RWPE1 (cell line): ENCODE measurements around the gene PLPPR5.
A peak's percentile ranks its signal among the peaks of the same experiment; 100 is the strongest.

ENCODE experiments used
- CTCF ChIA-PET: fragments of 350-600 bp; sonication (Branson Sonifier 250); formaldehyde crosslinking; extraction: SDS; loops from one replicate; lab custom pipeline; 2021; lab: Yijun Ruan, JAX
- POLR2A ChIA-PET: fragments of 400-600 bp; formaldehyde crosslinking; extraction: SDS; loops from one replicate; lab custom pipeline; 2020; ENCODE audit warnings: antibody characterized with exemption; ENCODE audit not compliant: low non-redundant PET; lab: Yijun Ruan, JAX
- DNase-seq: peaks from one replicate; pipeline ENCODE4 v3.0.0; 2012; ENCODE audit warnings: low spot score
- H3K27ac ChIP-seq: fragments of 450-650 bp; 2 replicates; pipeline ENCODE4 v1.5.1; 2017
- TF ChIP-seq, protein P1 (sequence below): fragments of 450-650 bp; conservative IDR thresholded peaks from 2 replicates; pipeline ENCODE4 v1.5.1; 2017; ENCODE audit warnings: low read depth, mild to moderate bottlenecking

The PLPPR5 gene

DNA sequence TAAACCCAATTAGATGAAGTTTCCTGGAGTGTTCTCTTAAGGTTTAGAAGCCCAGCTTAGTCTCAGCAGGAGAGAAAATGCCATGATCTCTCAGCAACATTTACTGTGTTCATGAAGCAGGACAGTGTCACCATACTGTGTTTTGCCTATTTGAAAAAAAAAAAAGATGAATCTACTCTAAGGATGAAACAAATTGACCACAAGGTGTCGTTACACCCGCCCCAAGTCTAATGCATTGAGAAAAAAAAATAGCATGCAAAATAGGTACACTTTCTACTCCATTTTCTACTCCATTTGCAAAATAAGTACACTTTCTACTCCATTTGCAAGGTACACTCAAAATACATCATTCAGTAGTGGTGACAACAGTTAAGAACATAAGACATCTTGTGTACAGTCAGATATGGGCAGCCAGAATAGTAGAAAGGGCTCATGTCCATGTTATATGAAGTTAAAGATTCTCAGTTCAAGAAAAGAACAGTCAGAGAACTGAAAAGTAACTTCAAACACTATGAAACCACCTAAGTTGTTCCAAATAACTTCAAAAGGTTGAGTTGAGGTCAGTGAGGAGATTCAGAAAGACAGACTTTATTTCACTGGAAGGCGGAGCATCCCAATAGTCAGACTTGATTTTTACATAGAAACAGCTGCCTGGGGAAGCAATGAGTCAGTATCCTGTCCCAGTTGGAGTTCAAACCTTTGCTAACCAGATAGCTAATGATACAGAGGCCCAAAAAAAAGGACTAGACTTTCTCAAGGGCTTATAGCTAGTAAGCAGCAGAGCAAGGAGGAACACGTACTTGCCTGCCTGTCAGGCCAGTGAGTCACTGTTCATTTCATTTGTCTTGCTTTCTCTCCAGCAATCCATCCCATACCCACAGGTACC is 13.3 kb downstream of the PLPPR5 start:
- POLR2A ChIA-PET: no interaction called here
- TF ChIP-seq, protein P1, sequence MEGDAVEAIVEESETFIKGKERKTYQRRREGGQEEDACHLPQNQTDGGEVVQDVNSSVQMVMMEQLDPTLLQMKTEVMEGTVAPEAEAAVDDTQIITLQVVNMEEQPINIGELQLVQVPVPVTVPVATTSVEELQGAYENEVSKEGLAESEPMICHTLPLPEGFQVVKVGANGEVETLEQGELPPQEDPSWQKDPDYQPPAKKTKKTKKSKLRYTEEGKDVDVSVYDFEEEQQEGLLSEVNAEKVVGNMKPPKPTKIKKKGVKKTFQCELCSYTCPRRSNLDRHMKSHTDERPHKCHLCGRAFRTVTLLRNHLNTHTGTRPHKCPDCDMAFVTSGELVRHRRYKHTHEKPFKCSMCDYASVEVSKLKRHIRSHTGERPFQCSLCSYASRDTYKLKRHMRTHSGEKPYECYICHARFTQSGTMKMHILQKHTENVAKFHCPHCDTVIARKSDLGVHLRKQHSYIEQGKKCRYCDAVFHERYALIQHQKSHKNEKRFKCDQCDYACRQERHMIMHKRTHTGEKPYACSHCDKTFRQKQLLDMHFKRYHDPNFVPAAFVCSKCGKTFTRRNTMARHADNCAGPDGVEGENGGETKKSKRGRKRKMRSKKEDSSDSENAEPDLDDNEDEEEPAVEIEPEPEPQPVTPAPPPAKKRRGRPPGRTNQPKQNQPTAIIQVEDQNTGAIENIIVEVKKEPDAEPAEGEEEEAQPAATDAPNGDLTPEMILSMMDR: peak; percentile 19; the same call in 1 of the 2 replicates
- no peak overlapping the region for H3K27ac ChIP-seq
- peak; percentile 32 for DNase-seq
- CTCF ChIA-PET: interaction anchor here (0.5 to 1.0 kb wide), 2 partner anchors 723 to 733 kb away, joined by 3 read pairs; no protein-coding TSS in a partner anchor

DNA sequence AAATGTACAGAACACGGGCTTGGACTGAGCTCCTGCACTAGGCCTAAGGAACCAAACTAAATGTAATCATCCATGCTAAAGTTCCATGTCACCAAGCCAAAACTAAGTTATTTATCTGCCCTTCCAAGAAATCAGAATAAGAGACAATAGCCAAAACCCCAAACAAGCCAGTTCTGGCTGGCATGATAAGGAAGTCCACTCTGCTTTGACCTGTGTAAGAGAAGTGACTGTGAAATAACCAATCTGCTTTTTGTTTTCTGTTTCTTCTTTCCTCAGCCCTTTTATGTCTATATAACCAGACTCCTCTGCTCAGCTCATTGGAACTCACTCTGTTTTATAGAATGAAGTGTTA is 15.1 kb downstream of the PLPPR5 start:
- TF ChIP-seq, protein P1: no peak
- POLR2A ChIA-PET: no interaction called here
- CTCF ChIA-PET: no interaction called here
- DNase-seq: no peak
- no peak overlapping the region for H3K27ac ChIP-seq

DNA sequence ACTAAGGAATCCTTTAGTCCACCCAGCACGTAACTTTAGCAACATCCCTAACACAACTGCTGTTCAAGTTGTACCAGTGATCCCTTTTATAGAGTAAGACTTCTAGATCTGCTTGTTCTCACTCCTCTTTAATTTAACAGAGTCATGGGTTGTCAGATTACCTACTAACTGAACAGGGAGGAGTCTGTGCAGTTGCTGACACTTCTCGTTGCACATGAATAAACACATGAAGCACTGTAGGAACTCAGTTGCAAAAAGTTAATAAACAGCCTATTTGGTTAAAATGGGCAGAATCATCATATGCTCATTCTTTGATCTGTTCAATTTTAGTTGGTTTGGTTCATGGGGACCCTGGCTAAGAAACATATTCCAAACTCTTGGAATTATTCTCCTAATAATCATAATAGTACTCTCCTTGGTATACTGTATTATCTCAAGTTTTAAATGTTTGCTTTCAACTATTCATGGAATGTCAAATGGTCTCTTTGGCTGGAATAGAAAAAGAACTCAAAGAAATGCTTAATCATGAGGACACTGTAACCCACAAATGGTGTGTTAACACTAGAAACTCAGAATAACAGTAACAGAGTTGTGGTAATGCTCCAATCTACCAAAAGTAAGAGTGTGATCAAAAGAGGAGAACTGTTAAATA is 15.6 kb downstream of the PLPPR5 start:
- POLR2A ChIA-PET: no interaction called here
- CTCF ChIA-PET: no interaction called here

DNA sequence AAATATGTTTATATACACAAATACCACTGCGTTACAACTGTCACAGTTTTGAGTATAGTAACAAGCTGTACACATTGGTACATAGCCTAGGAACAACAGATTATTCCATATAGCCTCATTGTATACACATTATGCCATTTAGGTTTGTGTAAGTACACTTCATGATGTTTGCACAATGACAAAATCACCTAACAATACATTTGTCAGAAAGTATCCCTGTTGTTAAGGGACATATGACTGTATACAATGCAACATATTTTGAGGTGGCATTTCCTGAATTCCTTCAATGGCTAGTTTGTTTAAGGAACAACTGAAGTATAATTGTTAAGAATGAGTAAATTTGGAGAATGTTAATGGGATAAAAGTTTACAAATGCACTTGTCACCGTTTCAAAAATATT is 19.0 kb downstream of the PLPPR5 start:
- ChIA-PET CTCF (interaction anchor here (0.6 kb wide), 2 partner anchors 213 to 619 kb away, joined by 3 read pairs; no protein-coding TSS in a partner anchor), POLR2A (no interaction called here)
- DNase-seq: no peak
- TF ChIP-seq, protein P1: no peak
- H3K27ac ChIP-seq: no peak overlapping the region

More for the DNA sequence above, 15.6 kb downstream of the PLPPR5 start:
- TF ChIP-seq, protein P1: no peak
- no peak overlapping the region for H3K27ac ChIP-seq
- no peak for DNase-seq

DNA sequence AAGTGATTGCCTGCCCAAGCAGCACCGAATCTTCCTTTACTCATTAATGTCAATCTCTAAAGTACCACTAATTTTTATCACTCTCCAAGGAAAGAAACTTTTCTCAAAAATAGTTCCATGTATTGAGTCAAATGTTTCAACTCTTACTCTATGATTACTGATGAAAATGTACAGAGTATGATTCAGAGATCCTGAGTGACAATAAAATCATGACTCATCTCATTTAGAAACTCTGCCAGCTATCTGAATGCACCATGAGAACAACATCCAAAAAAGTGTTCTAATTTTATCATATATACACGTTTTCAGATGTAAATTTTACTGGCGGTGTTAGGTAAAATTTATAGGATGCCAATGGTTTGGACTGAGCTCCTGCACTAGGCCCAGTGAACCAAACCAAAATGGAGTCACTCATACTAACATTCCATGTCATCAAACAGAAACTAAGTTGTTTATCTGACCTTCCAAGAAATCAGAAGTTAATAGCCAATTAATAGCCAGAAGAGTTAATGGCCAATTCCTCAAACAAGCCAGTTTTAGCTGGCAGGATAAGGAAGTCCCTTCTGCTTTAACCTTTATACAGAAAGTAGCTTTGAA is 22.6 kb downstream of the PLPPR5 start:
- TF ChIP-seq, protein P1: no peak
- CTCF ChIA-PET: no interaction called here
- peak; percentile 55 for DNase-seq
- POLR2A ChIA-PET: no interaction called here
- H3K27ac ChIP-seq: no peak overlapping the region

DNA sequence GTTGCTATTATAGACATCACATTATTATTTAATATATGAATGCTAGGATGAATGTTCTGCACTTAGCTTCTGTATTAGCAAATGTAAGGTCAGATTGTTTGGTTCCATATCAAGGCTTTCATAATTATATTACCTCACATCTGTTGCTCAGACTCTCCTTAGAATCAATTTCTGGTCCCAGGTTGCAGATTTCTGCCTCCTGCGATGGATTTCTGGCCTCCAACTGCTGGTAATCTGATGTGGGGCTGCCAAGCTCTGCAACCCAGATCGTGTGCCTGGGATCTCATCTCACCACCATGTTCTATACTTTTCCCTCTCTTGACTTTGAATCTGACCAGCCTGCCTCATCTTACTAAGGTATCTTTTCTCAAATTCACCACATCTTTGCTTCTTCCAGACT is 25.2 kb downstream of the PLPPR5 start:
- TF ChIP-seq, protein P1: no peak
- no peak for DNase-seq
- POLR2A ChIA-PET: no interaction called here
- H3K27ac ChIP-seq: no peak overlapping the region
- CTCF ChIA-PET: no interaction called here
